Tibial artery (tissue), 4 donors: Measurements from ENCODE around the gene TMCC2.

ENCODE experiments used
- DNase-seq, 2 donors: peaks; one replicate each; pipeline ENCODE4 v3.0.0-alpha.2; 2019
- H3K27ac ChIP-seq, 2 donors: fragments of 200-600 bp; sonication (generic) in 1 of 2; 1 replicate in 1 of 2; 2 replicates in 1 of 2; pipeline ENCODE4 v1.5.1; 2018 to 2019; ENCODE audit warnings: mild to moderate bottlenecking in 1 of 2
- H3K27me3 ChIP-seq, 2 donors: fragments of 200-600 bp; sonication (generic) in 1 of 2; one replicate each; pipeline versions ENCODE4 v1.5.1 to v1.6.0; 2016 to 2019
- H3K36me3 ChIP-seq, 3 donors: fragments of 200-600 bp; sonication (generic) in 2 of 3; one replicate each; pipeline ENCODE4 v1.5.1; 2016 to 2019; ENCODE audit warnings: mild to moderate bottlenecking in 2 of 3
- H3K4me1 ChIP-seq, 4 donors: fragments of 200-600 bp; sonication (generic) in 2 of 4; 1 replicate in 3 of 4; 2 replicates in 1 of 4; pipeline ENCODE4 v1.5.1; 2016 to 2019
- H3K4me3 ChIP-seq, 2 donors: fragments of 200-600 bp; sonication (generic) in 1 of 2; 1 replicate in 1 of 2; 2 replicates in 1 of 2; pipeline ENCODE4 v1.5.1; 2018 to 2019; ENCODE audit warnings: mild to moderate bottlenecking in 2 of 2
- H3K9me3 ChIP-seq, 3 donors: fragments of 200-600 bp; sonication (generic) in 1 of 3; one replicate each; pipeline ENCODE4 v1.5.1; 2016 to 2019
- intact Hi-C: fragments of 100-400 bp; cut with DNase I; formaldehyde crosslinking; loops from one replicate; pipeline ENCODE4 v1.15.0; 2023; ENCODE audit warnings: low total_unique reads
- TF ChIP-seq, protein P1 (sequence below), 2 experiments: fragments of 200-600 bp in 1 of 2; fragments of 450-650 bp in 1 of 2; IDR thresholded peaks; one replicate each; pipeline ENCODE4 v1.5.1; 2017 to 2019; ENCODE audit warnings: antibody characterized with exemption in 2 of 2, mild to moderate bottlenecking in 1 of 2, moderate library complexity in 1 of 2

The TMCC2 gene

DNA sequence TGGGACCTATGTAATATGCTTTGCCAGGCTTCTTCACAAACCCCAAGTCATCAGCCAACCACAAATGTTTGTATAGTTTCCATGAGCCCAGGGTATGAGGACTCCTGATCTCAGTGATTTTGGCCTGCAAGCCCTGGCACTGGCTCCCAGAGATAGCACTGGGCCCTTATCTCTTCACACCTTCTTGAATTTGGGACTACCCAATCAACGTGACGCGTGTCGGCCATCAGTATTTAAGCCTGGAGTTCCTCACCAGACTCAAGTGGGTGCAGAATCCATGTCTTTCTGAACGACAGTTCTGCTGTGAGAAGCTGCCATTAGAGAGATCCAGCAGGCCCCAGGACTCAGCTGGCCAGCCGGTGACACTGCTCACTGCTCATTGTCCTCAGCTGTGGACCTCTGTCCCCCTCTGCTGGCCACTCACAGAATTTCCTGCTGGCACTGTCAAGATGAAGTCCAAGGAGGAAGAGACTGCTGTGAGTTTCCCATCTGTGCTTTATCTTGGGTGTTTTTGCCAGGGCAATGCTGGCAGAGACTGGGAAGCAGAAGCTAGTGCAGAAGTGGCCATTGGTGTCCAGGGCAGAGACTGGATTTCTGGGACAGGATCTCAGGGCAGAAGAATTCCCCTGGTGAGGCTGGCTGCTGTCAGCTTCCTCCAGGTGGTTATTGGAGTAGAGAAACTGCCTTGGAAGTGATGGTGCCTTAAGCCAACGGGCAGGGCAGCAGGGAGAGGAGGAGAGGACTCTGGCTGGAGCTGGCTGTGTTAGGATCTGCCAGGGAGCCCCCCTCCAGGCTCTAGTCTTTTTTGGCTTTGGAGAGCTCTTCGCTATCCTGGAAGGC lies 28.4 kb downstream of the TMCC2 start:
- Histone ChIP-seq H3K9me3 (no peaks in the 10 kb centered on the region), H3K27me3 (no peaks in the 10 kb centered on the region), H3K4me1 (peaks cover 0 to 21% (median 8%) of the 10 kb centered on the region in 4 donors), H3K27ac (peak overlapping the region; percentile 40 to 49), H3K4me3 (no peak overlapping the region), H3K36me3 (no peaks in the 10 kb centered on the region)
- intact Hi-C loops: loop anchor here (1.0 to 10.0 kb wide), 3 partner anchors 28 to 271 kb away; partner anchors contain the start of gene RBBP5
- TF ChIP-seq, protein P1, sequence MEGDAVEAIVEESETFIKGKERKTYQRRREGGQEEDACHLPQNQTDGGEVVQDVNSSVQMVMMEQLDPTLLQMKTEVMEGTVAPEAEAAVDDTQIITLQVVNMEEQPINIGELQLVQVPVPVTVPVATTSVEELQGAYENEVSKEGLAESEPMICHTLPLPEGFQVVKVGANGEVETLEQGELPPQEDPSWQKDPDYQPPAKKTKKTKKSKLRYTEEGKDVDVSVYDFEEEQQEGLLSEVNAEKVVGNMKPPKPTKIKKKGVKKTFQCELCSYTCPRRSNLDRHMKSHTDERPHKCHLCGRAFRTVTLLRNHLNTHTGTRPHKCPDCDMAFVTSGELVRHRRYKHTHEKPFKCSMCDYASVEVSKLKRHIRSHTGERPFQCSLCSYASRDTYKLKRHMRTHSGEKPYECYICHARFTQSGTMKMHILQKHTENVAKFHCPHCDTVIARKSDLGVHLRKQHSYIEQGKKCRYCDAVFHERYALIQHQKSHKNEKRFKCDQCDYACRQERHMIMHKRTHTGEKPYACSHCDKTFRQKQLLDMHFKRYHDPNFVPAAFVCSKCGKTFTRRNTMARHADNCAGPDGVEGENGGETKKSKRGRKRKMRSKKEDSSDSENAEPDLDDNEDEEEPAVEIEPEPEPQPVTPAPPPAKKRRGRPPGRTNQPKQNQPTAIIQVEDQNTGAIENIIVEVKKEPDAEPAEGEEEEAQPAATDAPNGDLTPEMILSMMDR (IDR thresholded peaks at IDR 0.05): peak; percentile 97 to 99
- DNase-seq: peak; percentile 94 to 96

DNA sequence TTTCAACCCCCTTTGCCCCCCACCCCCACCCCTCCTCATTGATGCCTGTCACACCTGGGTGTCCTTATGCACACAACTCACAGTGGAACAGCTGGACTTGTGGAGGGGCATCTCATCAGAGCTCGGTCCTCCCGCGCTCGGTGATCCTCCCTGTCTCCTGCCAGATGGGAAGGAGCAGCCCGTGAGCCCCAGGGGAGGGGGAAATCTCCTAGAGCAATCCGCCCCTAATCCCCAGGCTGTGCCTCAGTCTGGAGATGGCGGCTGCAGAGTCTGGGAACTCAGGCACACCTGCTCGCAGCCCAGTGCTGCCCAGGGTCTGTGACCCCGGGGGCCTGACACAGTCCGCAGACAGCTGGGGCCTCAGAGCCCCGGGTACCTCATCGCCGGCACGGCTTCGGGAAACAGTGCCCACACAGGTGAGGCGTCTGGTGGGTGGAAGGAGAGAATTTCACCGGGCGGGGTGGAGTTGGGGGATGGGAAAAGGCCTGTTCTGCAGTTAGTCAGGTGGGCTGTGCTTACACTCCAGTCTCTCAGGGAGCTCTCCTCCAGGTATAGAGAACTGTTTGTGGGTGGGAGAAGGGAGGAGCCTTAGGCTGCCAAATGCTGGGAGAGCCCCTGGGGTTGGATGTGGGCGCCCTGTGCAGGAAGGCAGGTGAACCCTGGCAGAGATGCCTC lies 29.3 kb downstream of the TMCC2 start:
- peaks cover 0 to 12% (median 1%) of the 10 kb centered on the region in 4 donors for H3K4me1 ChIP-seq
- TF ChIP-seq, protein P1 (IDR thresholded peaks at IDR 0.05): no peak
- H3K27me3 ChIP-seq: no peaks in the 10 kb centered on the region
- H3K27ac ChIP-seq: no peak overlapping the region
- DNase-seq: no peak
- H3K4me3 ChIP-seq: no peak overlapping the region
- intact Hi-C loops: loop anchor here (1.0 to 10.0 kb wide), 3 partner anchors 29 to 272 kb away; partner anchors contain the start of gene RBBP5
- no peaks in the 10 kb centered on the region for H3K36me3 ChIP-seq
- no peaks in the 10 kb centered on the region for H3K9me3 ChIP-seq

DNA sequence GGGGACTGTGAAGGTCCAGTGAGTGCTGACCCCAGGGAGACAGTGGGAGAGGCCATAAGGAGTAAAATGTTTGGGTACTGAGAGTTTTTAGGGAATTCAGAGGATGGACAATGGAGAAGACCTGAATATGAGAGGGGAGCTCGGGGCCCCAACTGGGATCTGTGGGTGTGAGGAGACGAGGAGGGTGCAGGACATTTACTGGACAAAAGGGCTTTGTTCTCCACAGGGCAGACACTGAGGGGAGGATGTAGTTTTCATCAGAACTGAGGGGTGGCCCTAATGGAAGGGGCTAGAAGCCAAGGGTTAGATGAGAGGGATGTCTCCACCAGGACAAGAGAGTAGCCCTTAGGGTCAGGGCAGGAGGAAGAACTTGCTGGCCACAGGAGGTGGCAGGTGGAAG lies 30.0 kb downstream of the TMCC2 start:
- H3K27ac ChIP-seq: no peak overlapping the region
- TF ChIP-seq, protein P1 (IDR thresholded peaks at IDR 0.05): no peak
- H3K9me3 ChIP-seq: no peaks in the 10 kb centered on the region
- H3K36me3 ChIP-seq: no peaks in the 10 kb centered on the region
- peaks cover 0 to 7% (median 0%) of the 10 kb centered on the region in 4 donors for H3K4me1 ChIP-seq
- no peak overlapping the region for H3K4me3 ChIP-seq
- DNase-seq: no peak
- intact Hi-C loops: loop anchor here (5.0 to 10.0 kb wide), 2 partner anchors 135 to 273 kb away; partner anchors contain the start of gene RBBP5
- H3K27me3 ChIP-seq: no peaks in the 10 kb centered on the region

DNA sequence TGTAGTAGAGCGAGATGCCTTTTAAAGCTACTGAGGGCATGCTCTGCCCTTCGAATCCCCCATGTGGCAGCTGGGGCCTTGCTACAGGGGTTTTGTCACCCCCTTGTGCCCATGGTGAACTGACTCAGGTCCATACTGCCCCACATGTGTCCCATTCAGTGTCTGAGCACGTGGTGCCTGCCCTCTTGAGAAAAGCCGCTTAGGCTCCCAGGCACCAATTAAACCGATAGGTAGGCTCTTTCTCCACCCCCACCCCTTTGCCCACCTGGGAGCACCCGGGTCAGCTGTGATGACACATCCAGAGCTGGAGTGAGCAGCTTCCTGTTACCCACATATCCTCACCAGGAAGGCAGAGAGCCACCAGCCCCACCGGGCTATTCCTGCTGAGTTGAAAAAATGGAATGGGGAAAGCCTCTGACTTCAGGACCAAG lies 30.5 kb downstream of the TMCC2 start:
- no peaks in the 10 kb centered on the region for H3K36me3 ChIP-seq
- no peak overlapping the region for H3K27ac ChIP-seq
- no peak for DNase-seq
- no peak overlapping the region for H3K4me3 ChIP-seq
- TF ChIP-seq, protein P1 (IDR thresholded peaks at IDR 0.05): no peak
- H3K27me3 ChIP-seq: no peaks in the 10 kb centered on the region
- no peaks in the 10 kb centered on the region for H3K9me3 ChIP-seq
- peaks cover 0 to 7% (median 0%) of the 10 kb centered on the region in 4 donors for H3K4me1 ChIP-seq
- intact Hi-C loops: loop anchor here (5.0 to 10.0 kb wide), 2 partner anchors 136 to 273 kb away; partner anchors contain the start of gene RBBP5

DNA sequence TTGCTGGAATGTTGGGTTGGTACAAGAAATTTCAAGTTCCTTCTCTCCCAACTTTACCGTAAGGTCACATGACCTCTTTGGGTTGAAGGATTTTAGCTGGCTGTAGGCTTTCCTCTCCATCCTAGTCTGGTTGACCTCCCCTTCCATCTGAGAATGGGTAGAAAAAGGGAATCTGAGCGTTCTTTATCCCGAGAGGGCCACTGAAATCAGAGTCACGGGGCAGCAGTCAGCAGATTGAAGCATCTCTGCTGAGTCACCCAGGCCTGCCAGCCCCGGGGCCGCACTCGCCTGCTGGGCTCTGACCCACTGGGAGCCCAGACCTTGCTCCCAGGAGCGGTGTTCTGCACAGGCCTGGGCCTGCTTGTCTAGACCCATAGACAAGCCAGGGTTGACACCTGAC lies 31.0 kb downstream of the TMCC2 start:
- intact Hi-C loops: loop anchor here (5.0 to 10.0 kb wide), 2 partner anchors 136 to 274 kb away; partner anchors contain the start of gene RBBP5
- Histone ChIP-seq H3K4me3 (no peak overlapping the region), H3K27ac (no peak overlapping the region), H3K27me3 (no peaks in the 10 kb centered on the region), H3K9me3 (no peaks in the 10 kb centered on the region), H3K4me1 (peaks cover 0 to 7% (median 0%) of the 10 kb centered on the region in 4 donors), H3K36me3 (no peaks in the 10 kb centered on the region)
- no peak for DNase-seq
- TF ChIP-seq, protein P1 (IDR thresholded peaks at IDR 0.05): no peak
